WTC11 (cell line): ENCODE measurements around the gene INTS4. TPM values are rescaled to one million over a fixed set of nuclear protein-coding genes. Genes with fewer than 3 reads are reported as not detected.

ENCODE experiments used
- GRHL2 ChIP-seq: fragments of 250-450 bp; sonication (Bioruptor Pico); IDR thresholded peaks from 2 replicates; pipeline ENCODE4 v1.8.0; 2022; ENCODE audit warnings: mild to moderate bottlenecking, moderate library complexity; ENCODE audit not compliant: insufficient replicate concordance, severe bottlenecking
- GTF2I ChIP-seq: fragments of 250-450 bp; sonication (Bioruptor Pico); conservative IDR thresholded peaks from 2 replicates; pipeline ENCODE4 v1.4.0; 2021; ENCODE audit warnings: mild to moderate bottlenecking
- IRF2 ChIP-seq: sonication (generic); formaldehyde crosslinking; IDR thresholded peaks from 2 replicates; pipeline ENCODE4 v1.8.0; 2022; ENCODE audit warnings: low read depth, missing genetic modification reagents, borderline replicate concordance
- JAZF1 ChIP-seq: fragments of 250-450 bp; sonication (Bioruptor Pico); IDR thresholded peaks from 2 replicates; pipeline ENCODE4 v1.9.0; 2021; ENCODE audit warnings: moderate library complexity, mild to moderate bottlenecking, inconsistent platforms
- MXD4 ChIP-seq: fragments of 250-450 bp; sonication (Bioruptor Pico); IDR thresholded peaks from 2 replicates; pipeline ENCODE4 v1.8.0; 2021; ENCODE audit warnings: mild to moderate bottlenecking, moderate library complexity, borderline replicate concordance
- NFE2L1 ChIP-seq: sonication (generic); formaldehyde crosslinking; IDR thresholded peaks from 2 replicates; pipeline ENCODE4 v1.8.1; 2023; ENCODE audit warnings: missing genetic modification reagents
- TCF7 ChIP-seq: sonication (generic); formaldehyde crosslinking; IDR thresholded peaks from 2 replicates; pipeline ENCODE4 v1.8.0; 2022; ENCODE audit warnings: mild to moderate bottlenecking, low read depth, missing genetic modification reagents, moderate library complexity
- ZBTB21 ChIP-seq: sonication (generic); formaldehyde crosslinking; IDR thresholded peaks from 2 replicates; pipeline ENCODE4 v1.8.1; 2023; ENCODE audit warnings: mild to moderate bottlenecking, missing genetic modification reagents, borderline replicate concordance
- ZNF232 ChIP-seq: sonication (generic); formaldehyde crosslinking; IDR thresholded peaks from 2 replicates; pipeline ENCODE4 v1.8.0; 2022; ENCODE audit warnings: mild to moderate bottlenecking, missing genetic modification reagents
- total RNA-seq: library from RNA; stranded (reverse); gene quantifications from 3 replicates; pipeline ENCODE4 v1.2.3, GENCODE V29; 2021
- TF ChIP-seq, protein P1 (sequence below): fragments of 250-450 bp; sonication (Bioruptor Pico); conservative IDR thresholded peaks from 2 replicates; pipeline ENCODE4 v1.9.0; 2021; ENCODE audit warnings: mild to moderate bottlenecking
- TF ChIP-seq, protein P2 (sequence below): sonication (generic); formaldehyde crosslinking; IDR thresholded peaks from 2 replicates; pipeline ENCODE4 v1.8.1; 2022; ENCODE audit warnings: low read depth, missing genetic modification reagents, borderline replicate concordance
- TF ChIP-seq, protein P3 (sequence below): sonication (generic); formaldehyde crosslinking; IDR thresholded peaks from 2 replicates; pipeline ENCODE4 v1.8.1; 2023; ENCODE audit warnings: mild to moderate bottlenecking, missing genetic modification reagents
- TF ChIP-seq, protein P4 (sequence below): sonication (generic); formaldehyde crosslinking; conservative IDR thresholded peaks from 2 replicates; pipeline ENCODE4 v1.8.1; 2022; ENCODE audit warnings: mild to moderate bottlenecking, missing genetic modification reagents
- TF ChIP-seq, protein P5 (sequence below): sonication (generic); formaldehyde crosslinking; IDR thresholded peaks from 2 replicates; pipeline ENCODE4 v1.8.0; 2023; ENCODE audit warnings: missing genetic modification reagents, mild to moderate bottlenecking, borderline replicate concordance
- TF ChIP-seq, protein P6 (sequence below): sonication (generic); formaldehyde crosslinking; IDR thresholded peaks from 2 replicates; pipeline ENCODE4 v1.8.0; 2022; ENCODE audit warnings: mild to moderate bottlenecking, missing genetic modification reagents
- TF ChIP-seq, protein P7 (sequence below): fragments of 250-450 bp; sonication (Bioruptor Pico); IDR thresholded peaks from 2 replicates; pipeline ENCODE4 v1.9.0; 2021; ENCODE audit warnings: mild to moderate bottlenecking
- TF ChIP-seq, protein P8 (sequence below): sonication (generic); formaldehyde crosslinking; IDR thresholded peaks from 2 replicates; pipeline ENCODE4 v1.8.0; 2022; ENCODE audit warnings: mild to moderate bottlenecking, missing genetic modification reagents
- TF ChIP-seq, protein P9 (sequence below): sonication (generic); formaldehyde crosslinking; conservative IDR thresholded peaks from 2 replicates; pipeline ENCODE4 v1.8.1; 2023; ENCODE audit warnings: mild to moderate bottlenecking, low read depth, missing genetic modification reagents, moderate library complexity

The INTS4 gene
- total RNA-seq, 1 experiment from 2014 or later = 34.2 TPM

DNA sequence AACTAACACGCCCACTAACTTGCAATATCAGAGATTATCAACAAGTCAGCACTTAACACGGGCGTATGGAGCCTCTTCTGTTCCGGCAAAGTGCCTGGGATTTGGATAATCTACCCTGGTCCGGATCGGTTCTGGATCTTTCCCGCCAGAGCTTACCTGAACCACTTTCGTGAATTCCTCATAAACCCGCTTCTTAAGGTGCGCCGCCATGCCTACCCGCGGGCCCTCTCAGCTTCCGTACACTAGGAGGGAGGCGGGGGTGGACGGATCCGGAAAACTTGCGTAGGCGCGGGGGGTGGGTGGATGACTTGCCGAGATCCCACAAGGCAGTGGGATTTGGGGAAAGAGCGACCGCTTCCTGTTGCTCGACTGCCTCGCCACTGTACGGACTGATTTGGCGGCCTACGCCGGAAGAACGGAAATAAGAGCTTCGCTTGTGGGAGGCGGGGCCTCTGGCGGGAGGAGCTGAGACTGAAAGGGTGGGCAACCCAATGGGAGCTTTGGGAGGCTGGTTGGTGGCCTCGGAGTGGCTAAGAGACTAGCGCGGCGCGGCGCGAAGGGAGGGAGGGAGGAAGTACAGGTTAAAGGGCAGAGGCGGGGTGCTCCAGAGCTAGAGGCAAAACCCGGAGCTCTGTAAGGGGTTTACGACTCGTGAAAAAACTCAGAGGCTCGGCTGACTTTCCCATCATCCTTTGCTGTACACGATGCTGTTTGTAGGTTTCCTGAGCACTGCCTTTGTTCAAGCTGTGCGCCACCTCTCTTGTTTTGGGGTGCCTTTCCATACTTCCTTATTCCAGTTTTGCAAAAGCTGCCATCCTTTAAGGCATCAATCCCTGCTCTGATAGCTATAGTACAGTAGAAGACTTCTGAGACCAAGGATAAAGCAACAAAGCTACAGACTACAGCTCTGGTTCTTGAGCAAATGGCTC is at the start of gene INTS4 (continued):
- no peak for TF ChIP-seq ZBTB21 (CRISPR knock-in tag)
- TF ChIP-seq, protein P1, sequence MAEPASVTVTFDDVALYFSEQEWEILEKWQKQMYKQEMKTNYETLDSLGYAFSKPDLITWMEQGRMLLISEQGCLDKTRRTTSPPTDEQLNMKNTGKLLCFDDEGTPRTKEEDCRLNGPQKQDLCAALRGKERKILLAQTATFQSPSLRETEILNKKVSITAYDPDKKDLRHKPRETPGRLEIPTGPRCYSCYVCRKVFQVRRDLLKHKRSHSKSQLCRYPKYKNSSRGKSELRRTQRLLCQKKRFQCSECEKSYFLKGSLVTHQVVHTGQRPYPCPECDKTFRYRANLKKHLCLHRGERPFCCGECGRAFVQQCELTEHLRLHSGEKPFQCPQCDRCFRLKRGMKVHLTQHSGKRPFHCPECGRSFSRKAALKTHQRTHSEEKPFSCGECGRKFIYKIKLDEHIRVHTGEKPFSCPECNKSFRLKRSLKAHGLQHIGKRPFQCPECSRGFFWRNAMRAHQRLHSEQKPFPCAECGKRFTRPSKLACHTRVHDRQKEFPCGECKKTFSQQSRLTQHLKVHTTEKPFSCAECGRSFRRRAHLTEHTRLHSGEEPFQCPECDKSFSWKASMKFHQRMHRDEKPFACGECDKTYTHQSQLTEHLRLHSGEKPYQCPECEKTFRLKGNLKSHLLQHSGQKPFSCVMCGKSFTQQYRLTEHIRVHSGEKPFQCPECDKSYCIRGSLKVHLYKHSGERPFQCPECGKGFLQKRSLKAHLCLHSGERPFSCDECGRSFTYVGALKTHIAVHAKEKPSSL (CRISPR knock-in tag) = no peak
- TF ChIP-seq, protein P2, sequence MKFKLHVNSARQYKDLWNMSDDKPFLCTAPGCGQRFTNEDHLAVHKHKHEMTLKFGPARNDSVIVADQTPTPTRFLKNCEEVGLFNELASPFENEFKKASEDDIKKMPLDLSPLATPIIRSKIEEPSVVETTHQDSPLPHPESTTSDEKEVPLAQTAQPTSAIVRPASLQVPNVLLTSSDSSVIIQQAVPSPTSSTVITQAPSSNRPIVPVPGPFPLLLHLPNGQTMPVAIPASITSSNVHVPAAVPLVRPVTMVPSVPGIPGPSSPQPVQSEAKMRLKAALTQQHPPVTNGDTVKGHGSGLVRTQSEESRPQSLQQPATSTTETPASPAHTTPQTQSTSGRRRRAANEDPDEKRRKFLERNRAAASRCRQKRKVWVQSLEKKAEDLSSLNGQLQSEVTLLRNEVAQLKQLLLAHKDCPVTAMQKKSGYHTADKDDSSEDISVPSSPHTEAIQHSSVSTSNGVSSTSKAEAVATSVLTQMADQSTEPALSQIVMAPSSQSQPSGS (CRISPR knock-in tag) = no peak
- no peak for TF ChIP-seq GTF2I (CRISPR knock-in tag)
- TF ChIP-seq, protein P3, sequence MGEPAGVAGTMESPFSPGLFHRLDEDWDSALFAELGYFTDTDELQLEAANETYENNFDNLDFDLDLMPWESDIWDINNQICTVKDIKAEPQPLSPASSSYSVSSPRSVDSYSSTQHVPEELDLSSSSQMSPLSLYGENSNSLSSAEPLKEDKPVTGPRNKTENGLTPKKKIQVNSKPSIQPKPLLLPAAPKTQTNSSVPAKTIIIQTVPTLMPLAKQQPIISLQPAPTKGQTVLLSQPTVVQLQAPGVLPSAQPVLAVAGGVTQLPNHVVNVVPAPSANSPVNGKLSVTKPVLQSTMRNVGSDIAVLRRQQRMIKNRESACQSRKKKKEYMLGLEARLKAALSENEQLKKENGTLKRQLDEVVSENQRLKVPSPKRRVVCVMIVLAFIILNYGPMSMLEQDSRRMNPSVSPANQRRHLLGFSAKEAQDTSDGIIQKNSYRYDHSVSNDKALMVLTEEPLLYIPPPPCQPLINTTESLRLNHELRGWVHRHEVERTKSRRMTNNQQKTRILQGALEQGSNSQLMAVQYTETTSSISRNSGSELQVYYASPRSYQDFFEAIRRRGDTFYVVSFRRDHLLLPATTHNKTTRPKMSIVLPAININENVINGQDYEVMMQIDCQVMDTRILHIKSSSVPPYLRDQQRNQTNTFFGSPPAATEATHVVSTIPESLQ (CRISPR knock-in tag) = no peak
- no peak for TF ChIP-seq MXD4 (CRISPR knock-in tag)
- TF ChIP-seq, protein P4, sequence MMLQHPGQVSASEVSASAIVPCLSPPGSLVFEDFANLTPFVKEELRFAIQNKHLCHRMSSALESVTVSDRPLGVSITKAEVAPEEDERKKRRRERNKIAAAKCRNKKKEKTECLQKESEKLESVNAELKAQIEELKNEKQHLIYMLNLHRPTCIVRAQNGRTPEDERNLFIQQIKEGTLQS (CRISPR knock-in tag) = no peak
- no peak for TF ChIP-seq GRHL2 (CRISPR knock-in tag)
- TF ChIP-seq, protein P5, sequence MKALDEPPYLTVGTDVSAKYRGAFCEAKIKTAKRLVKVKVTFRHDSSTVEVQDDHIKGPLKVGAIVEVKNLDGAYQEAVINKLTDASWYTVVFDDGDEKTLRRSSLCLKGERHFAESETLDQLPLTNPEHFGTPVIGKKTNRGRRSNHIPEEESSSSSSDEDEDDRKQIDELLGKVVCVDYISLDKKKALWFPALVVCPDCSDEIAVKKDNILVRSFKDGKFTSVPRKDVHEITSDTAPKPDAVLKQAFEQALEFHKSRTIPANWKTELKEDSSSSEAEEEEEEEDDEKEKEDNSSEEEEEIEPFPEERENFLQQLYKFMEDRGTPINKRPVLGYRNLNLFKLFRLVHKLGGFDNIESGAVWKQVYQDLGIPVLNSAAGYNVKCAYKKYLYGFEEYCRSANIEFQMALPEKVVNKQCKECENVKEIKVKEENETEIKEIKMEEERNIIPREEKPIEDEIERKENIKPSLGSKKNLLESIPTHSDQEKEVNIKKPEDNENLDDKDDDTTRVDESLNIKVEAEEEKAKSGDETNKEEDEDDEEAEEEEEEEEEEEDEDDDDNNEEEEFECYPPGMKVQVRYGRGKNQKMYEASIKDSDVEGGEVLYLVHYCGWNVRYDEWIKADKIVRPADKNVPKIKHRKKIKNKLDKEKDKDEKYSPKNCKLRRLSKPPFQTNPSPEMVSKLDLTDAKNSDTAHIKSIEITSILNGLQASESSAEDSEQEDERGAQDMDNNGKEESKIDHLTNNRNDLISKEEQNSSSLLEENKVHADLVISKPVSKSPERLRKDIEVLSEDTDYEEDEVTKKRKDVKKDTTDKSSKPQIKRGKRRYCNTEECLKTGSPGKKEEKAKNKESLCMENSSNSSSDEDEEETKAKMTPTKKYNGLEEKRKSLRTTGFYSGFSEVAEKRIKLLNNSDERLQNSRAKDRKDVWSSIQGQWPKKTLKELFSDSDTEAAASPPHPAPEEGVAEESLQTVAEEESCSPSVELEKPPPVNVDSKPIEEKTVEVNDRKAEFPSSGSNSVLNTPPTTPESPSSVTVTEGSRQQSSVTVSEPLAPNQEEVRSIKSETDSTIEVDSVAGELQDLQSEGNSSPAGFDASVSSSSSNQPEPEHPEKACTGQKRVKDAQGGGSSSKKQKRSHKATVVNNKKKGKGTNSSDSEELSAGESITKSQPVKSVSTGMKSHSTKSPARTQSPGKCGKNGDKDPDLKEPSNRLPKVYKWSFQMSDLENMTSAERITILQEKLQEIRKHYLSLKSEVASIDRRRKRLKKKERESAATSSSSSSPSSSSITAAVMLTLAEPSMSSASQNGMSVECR (CRISPR knock-in tag) = peak; percentile 37; the same call in 1 of the 2 replicates
- TF ChIP-seq, protein P6, sequence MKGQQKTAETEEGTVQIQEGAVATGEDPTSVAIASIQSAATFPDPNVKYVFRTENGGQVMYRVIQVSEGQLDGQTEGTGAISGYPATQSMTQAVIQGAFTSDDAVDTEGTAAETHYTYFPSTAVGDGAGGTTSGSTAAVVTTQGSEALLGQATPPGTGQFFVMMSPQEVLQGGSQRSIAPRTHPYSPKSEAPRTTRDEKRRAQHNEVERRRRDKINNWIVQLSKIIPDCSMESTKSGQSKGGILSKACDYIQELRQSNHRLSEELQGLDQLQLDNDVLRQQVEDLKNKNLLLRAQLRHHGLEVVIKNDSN (CRISPR knock-in tag) = no peak
- no peak for TF ChIP-seq JAZF1 (CRISPR knock-in tag)
- TF ChIP-seq, protein P7, sequence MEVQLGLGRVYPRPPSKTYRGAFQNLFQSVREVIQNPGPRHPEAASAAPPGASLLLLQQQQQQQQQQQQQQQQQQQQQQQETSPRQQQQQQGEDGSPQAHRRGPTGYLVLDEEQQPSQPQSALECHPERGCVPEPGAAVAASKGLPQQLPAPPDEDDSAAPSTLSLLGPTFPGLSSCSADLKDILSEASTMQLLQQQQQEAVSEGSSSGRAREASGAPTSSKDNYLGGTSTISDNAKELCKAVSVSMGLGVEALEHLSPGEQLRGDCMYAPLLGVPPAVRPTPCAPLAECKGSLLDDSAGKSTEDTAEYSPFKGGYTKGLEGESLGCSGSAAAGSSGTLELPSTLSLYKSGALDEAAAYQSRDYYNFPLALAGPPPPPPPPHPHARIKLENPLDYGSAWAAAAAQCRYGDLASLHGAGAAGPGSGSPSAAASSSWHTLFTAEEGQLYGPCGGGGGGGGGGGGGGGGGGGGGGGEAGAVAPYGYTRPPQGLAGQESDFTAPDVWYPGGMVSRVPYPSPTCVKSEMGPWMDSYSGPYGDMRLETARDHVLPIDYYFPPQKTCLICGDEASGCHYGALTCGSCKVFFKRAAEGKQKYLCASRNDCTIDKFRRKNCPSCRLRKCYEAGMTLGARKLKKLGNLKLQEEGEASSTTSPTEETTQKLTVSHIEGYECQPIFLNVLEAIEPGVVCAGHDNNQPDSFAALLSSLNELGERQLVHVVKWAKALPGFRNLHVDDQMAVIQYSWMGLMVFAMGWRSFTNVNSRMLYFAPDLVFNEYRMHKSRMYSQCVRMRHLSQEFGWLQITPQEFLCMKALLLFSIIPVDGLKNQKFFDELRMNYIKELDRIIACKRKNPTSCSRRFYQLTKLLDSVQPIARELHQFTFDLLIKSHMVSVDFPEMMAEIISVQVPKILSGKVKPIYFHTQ (CRISPR knock-in tag) = no peak
- no peak for TF ChIP-seq NFE2L1 (CRISPR knock-in tag)
- TF ChIP-seq, protein P8, sequence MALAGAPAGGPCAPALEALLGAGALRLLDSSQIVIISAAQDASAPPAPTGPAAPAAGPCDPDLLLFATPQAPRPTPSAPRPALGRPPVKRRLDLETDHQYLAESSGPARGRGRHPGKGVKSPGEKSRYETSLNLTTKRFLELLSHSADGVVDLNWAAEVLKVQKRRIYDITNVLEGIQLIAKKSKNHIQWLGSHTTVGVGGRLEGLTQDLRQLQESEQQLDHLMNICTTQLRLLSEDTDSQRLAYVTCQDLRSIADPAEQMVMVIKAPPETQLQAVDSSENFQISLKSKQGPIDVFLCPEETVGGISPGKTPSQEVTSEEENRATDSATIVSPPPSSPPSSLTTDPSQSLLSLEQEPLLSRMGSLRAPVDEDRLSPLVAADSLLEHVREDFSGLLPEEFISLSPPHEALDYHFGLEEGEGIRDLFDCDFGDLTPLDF = no peak
- TF ChIP-seq TCF7 (CRISPR knock-in tag) = no peak
- TF ChIP-seq, protein P9, sequence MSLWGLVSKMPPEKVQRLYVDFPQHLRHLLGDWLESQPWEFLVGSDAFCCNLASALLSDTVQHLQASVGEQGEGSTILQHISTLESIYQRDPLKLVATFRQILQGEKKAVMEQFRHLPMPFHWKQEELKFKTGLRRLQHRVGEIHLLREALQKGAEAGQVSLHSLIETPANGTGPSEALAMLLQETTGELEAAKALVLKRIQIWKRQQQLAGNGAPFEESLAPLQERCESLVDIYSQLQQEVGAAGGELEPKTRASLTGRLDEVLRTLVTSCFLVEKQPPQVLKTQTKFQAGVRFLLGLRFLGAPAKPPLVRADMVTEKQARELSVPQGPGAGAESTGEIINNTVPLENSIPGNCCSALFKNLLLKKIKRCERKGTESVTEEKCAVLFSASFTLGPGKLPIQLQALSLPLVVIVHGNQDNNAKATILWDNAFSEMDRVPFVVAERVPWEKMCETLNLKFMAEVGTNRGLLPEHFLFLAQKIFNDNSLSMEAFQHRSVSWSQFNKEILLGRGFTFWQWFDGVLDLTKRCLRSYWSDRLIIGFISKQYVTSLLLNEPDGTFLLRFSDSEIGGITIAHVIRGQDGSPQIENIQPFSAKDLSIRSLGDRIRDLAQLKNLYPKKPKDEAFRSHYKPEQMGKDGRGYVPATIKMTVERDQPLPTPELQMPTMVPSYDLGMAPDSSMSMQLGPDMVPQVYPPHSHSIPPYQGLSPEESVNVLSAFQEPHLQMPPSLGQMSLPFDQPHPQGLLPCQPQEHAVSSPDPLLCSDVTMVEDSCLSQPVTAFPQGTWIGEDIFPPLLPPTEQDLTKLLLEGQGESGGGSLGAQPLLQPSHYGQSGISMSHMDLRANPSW (CRISPR knock-in tag) = no peak
- TF ChIP-seq IRF2 (CRISPR knock-in tag) = no peak
- TF ChIP-seq ZNF232 (CRISPR knock-in tag) = no peak
